Measurements from ENCODE around the gene FCRL1. TPM values are rescaled to one million over a fixed set of nuclear protein-coding genes. Genes with fewer than 3 reads are reported as not detected.

FCRL1 gene
- total and polyA plus RNA-seq, 2 of the 8 experiments (the other 6 are each of a cell fraction or from before 2014, with no cell fraction given) = not detected

GRCh38 chr1:157770442-157771043, 49.4 kb downstream of the FCRL1 start:
- H3K9ac ChIP-seq (replicated peaks in 1 of 4; ENCODE audit: extremely low read depth in 1 of 4, low read depth in 3 of 4, low read length in 3 of 4) = no peak overlapping the region
- DNase-seq (ENCODE audit: low read depth in 1 of 2, low spot score in 2 of 2) (peak; percentile 13 to 60), FAIRE-seq (peak; percentile 86)
- no peak overlapping the region for H2BK12ac ChIP-seq (ENCODE audit: low read depth, low read length)
- H3K27ac ChIP-seq (ENCODE audit: low read depth, low read length) = no peak overlapping the region
- no peak overlapping the region for H3K14ac ChIP-seq (ENCODE audit: insufficient read length)
- CTCF ChIA-PET (ENCODE audit: partially characterized antibody) = interaction anchor here (0.6 to 4.7 kb wide), 25 partner anchors 9 to 417 kb away, joined by 3 to 21 read pairs (median 5); partner anchors contain the start of gene FCRL5
- H4K8ac ChIP-seq (ENCODE audit: extremely low read depth, insufficient read depth, low read length) = no peak overlapping the region
- no peak overlapping the region for H4K91ac ChIP-seq (replicated peaks; ENCODE audit: insufficient read length, low read length)
- POLR2A ChIA-PET (ENCODE audit: partially characterized antibody) = no interaction called here
- no peak overlapping the region for H2BK20ac ChIP-seq (ENCODE audit: low read length)
- H2BK120ac ChIP-seq (replicated peaks; ENCODE audit: low read depth, low read length) = no peak overlapping the region
- no peaks in the 10 kb centered on the region for H4K20me1 ChIP-seq (replicated peaks in 1 of 2; ENCODE audit: control insufficient read depth in 1 of 2, insufficient read depth in 2 of 2, low read length in 2 of 2)
- H2BK15ac ChIP-seq (ENCODE audit: low read length) = no peak overlapping the region
- no peak overlapping the region for H3K23ac ChIP-seq (ENCODE audit: insufficient read length)
- no peak overlapping the region for H2BK5ac ChIP-seq (ENCODE audit: low read depth, low read length)
- no peaks in the 10 kb centered on the region for H3K4me1 ChIP-seq (replicated peaks in 1 of 4; ENCODE audit: control insufficient read depth in 3 of 4, insufficient read depth in 4 of 4, low read length in 3 of 4)
- H3K23me2 ChIP-seq (ENCODE audit: low read depth, low read length) = no peaks in the 10 kb centered on the region
- H3K79me1 ChIP-seq (ENCODE audit: low read depth, low read length) = no peaks in the 10 kb centered on the region
- H3K4me2 ChIP-seq (ENCODE audit: insufficient read depth in 1 of 2, low read depth in 2 of 2, low read length in 2 of 2) = no peak overlapping the region
- H3K9me3 ChIP-seq (ENCODE audit: insufficient read depth in 2 of 2, low read depth in 1 of 2, low read length in 1 of 2) = no peaks in the 10 kb centered on the region
- H3K79me2 ChIP-seq (ENCODE audit: control insufficient read depth in 1 of 2, insufficient read depth in 2 of 2, low read length in 2 of 2) = no peaks in the 10 kb centered on the region
- 53% methylated on average over 9 of the region's 9 CpGs; no CpG with 5 or more reads in 1 of the 2 experiments for WGBS, 2 experiments (ENCODE audit: extremely low coverage in 1 of 2, insufficient coverage in 1 of 2, insufficient read length in 1 of 2, insufficient replicate concordance in 2 of 2, low coverage in 1 of 2, low lambda C conversion rate in 2 of 2, missing lambda C conversion rate in 1 of 2)
- no peak overlapping the region for H3K4me3 ChIP-seq (ENCODE audit: extremely low read depth in 1 of 4, insufficient read depth in 2 of 4, low read depth in 3 of 4, low read length in 4 of 4)
- no peaks in the 10 kb centered on the region; a peak in 1 of 7 replicates for H3K27me3 ChIP-seq (replicated peaks in 1 of 4; ENCODE audit: control insufficient read depth in 3 of 4, extremely low read depth in 1 of 4, insufficient read depth in 3 of 4, low read length in 3 of 4)
- H2AK5ac ChIP-seq (ENCODE audit: low read depth, low read length) = no peak overlapping the region
- H3K56ac ChIP-seq (replicated peaks; ENCODE audit: insufficient read length, low read depth, low read length) = no peak overlapping the region
- H4K5ac ChIP-seq (ENCODE audit: insufficient read length, low read depth, low read length) = no peak overlapping the region
- no peak overlapping the region for H3K4ac ChIP-seq (replicated peaks; ENCODE audit: insufficient read length, low read depth, low read length)
- H3K36me3 ChIP-seq (ENCODE audit: control insufficient read depth in 2 of 4, insufficient read depth in 4 of 4, low read length in 3 of 4) = no peaks in the 10 kb centered on the region
- no peak overlapping the region for H2AFZ ChIP-seq (ENCODE audit: low read length)
- no peak overlapping the region for H3K18ac ChIP-seq (ENCODE audit: extremely low read depth, low read length)
- peak; percentile 56; the same call in 1 of the 2 replicates for TF ChIP-seq YY1 (IDR thresholded peaks at IDR 0.05; ENCODE audit: low read depth, low read length)
- no peak for TF ChIP-seq CBX5 (IDR thresholded peaks at IDR 0.05; ENCODE audit: low read depth, low read length)
- 0 out of 2 replicates have a peak, but pooled peaks have one; percentile 36 for TF ChIP-seq E2F6 (IDR thresholded peaks at IDR 0.05)
- no peak for TF ChIP-seq GABPA (IDR thresholded peaks at IDR 0.05; ENCODE audit: borderline replicate concordance, insufficient read depth, low read length)
- TF ChIP-seq EGR1 (IDR thresholded peaks at IDR 0.05; ENCODE audit: borderline replicate concordance, low read depth, low read length) = no peak
- TF ChIP-seq TAF1 (IDR thresholded peaks at IDR 0.05; ENCODE audit: low read depth, low read length) = no peak
- no peak for TF ChIP-seq ASH2L (IDR thresholded peaks at IDR 0.05; ENCODE audit: low read length)
- TF ChIP-seq CTCF (IDR thresholded peaks at IDR 0.05; ENCODE audit: control extremely low read depth in 1 of 3, insufficient read depth in 1 of 3, low read depth in 1 of 3, low read length in 3 of 3) = peak; percentile 51 to 79 (median 77)
- TF ChIP-seq CBX8 (IDR thresholded peaks at IDR 0.05; ENCODE audit: borderline replicate concordance, low read depth, low read length) = no peak
- TF ChIP-seq RAD21 (IDR thresholded peaks at IDR 0.05 in 1 of 2, conservative IDR thresholded peaks at IDR 0.05 in 1 of 2; ENCODE audit: low read depth in 2 of 2, low read length in 2 of 2) = peak; percentile 47 to 61

Measured in H1 (cell line).